GM10847 (cell line): ENCODE data around the gene ARHGDIG.

Source experiments
- POLR2A ChIP-seq: IDR thresholded peaks from 2 replicates; pipeline ENCODE4 v1.6.1; 2011; ENCODE audit not compliant: insufficient read length; ENCODE audit errors: extremely low read depth

Gene ARHGDIG

DNA sequence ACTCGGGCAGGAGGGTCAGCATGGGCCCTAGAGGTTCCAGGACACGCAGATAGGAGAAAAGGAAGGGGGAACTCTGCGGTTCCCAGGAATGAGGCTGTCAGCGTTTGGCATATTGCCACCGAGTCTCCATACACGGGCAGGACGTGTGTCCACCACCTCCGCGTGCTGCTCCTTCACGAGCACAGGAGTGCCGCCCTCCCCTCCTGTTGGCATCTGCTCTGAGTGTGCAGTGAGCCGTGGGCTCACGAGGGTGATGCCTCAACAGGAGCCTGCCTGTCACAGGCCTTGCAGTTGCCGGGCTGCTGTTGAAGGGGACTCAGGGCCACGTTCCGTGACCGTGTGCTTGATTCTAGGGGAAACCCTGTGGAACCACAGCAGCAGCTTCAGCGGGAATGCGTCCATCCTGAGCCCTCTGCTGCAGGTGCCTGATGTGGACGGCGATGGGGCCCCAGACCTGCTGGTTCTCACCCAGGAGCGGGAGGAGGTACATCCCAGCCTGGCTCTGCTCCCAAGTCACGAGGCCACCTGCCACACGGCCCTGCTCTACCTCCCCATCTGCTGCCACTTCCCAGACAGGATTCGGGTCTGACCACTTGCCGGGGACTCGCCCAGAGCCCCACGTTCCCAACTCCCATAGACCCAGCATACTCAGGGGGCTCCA, 19.2 kb upstream of the ARHGDIG start:
- TF ChIP-seq POLR2A = no peak

DNA sequence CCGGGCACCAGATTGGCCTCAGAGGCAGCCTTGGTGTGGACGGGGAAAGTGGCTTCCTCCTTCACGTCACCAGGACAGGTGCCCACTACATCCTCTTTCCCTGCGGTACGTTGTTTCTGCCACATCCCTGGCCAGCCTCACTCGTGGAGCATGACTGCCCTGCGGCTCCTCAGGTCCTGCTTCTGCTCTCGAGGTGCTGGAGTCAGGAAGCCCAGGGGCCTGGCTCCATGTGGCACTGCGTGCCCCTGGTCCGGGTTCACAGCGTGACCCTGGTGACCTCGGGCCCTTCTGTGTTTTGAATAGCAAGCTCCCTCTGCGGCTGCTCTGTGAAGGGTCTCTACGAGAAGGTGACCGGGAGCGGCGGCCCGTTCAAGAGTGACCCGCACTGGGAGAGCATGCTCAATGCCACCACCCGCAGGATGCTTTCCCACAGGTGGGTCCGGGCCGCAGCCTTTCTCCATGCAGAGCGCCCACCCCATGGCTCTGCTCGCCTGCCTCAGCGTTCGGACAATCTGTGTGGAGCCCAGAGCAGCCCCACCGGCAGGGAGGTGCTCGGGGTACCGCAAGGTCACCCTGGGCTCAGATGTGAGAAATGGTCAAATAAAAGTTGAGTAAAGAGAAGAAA, 18.2 kb upstream of the ARHGDIG start:
- TF ChIP-seq POLR2A = no peak

GRCh38 chr16:263182-263774, 17.1 kb upstream of the ARHGDIG start:
- TF ChIP-seq POLR2A = no peak

DNA sequence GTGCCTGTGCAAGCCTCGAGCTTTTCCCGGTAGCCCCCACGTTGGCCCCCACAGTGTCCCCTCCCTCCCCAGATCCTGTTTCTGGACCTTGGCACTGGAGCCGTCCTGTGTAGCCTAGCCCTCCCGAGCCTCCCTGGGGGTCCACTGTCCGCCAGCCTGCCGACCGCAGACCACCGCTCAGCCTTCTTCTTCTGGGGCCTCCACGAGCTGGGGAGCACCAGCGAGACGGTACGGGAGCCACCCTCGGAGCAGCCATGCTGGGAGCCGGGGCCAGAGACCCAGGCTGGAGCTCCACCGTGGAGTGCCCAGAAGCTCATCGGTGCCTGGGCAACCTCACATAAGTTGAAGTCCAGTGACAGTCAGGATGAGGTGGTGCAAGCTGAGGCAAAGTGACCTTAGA, 16.4 kb upstream of the ARHGDIG start:
- no peak for TF ChIP-seq POLR2A

- no peak for TF ChIP-seq POLR2A
Observed at GRCh38 chr16:264440-264951, 15.9 kb upstream of the ARHGDIG start.

DNA sequence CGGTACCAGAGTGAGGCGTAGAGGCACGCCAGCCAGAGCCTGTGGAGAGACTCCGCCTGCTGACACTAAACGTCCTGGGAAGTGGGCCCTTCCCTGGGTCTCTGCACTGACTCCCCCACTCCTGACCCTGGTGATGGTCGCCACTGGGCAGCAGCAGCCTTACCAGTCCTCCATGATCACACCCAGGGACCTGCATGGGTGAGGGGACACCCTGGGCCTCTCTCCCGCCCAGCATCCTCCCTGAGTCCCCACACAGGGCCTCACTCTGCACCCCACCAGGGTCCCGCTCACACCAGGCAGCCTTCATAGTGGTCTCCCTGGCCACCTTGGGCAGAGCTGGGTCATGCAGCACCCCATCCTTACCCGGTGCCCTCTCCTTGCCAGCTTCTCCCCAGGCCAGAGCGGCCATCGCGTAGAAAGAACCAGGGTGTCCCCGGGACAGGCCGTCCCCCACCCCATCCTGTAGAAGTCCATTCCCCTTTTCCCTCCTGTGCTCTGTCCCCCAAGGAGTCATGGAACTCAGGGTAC, 15.3 kb upstream of the ARHGDIG start:
- no peak for TF ChIP-seq POLR2A

DNA sequence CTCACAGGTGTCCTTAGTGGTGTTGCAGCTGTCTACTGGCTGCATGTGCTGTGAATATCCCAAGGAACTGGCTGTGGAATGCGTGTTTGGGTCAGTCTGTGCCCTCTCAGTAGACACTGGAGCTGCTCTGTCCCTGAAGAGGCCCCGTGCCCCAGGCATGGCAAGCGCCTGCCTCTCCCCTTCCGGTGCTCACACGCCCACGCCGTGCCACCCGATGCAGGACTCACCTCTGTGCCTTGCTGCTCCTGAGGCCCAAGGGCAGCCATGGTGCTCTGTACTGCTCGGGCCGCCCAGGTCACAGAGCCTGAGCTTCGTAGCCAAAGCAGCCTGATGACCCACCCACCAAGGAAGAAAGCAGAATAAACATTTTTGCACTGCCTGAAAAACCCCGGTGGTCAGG, 14.7 kb upstream of the ARHGDIG start:
- no peak for TF ChIP-seq POLR2A

DNA sequence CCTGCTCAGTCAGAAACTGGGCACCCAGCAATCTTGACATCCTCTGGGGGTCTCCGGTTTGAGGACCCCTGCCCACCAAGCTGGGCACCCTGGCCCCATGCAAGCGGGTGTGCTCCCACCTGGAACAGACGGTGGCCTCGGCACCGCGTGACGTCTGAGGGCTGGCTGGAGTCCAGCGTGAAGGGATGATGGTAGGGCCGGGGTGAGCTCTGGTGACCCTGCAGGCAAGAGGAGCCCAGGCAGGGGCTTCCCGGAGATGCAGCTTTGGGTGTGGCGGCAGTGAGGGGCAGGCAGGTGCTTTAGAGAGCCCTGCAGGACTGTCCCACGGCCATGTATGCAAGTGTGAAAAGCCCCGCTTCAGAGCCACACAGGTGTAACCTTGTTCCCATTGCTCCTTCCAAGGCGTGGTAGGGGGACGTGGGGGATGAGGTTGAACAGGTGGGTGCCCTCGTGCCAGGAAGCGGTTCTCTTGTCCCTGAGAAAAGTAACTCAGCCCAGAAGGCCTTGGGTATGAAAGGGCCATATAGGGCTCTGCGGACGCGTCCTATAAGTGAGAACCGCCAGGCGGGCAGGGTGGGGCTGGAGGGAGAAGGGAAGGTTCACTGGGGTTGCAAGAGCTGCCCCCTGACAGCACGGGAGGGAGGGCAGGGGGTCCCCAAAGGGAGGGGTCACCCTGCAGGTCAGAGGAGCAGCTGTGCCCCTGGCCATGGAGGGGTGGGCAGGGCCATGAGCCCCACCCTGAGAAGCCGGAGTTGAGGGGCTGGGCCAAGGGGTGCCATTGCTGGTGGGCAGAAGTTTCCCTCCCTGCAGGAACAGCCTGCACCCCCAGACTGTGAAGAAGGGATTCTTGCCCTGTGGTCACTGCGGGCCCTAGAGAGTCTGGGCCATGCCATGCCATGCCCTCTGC, 13.9 kb upstream of the ARHGDIG start:
- TF ChIP-seq POLR2A = no peak

- no peak for TF ChIP-seq POLR2A
Observed at GRCh38 chr16:268141-269053, 12.0 kb upstream of the ARHGDIG start.

DNA sequence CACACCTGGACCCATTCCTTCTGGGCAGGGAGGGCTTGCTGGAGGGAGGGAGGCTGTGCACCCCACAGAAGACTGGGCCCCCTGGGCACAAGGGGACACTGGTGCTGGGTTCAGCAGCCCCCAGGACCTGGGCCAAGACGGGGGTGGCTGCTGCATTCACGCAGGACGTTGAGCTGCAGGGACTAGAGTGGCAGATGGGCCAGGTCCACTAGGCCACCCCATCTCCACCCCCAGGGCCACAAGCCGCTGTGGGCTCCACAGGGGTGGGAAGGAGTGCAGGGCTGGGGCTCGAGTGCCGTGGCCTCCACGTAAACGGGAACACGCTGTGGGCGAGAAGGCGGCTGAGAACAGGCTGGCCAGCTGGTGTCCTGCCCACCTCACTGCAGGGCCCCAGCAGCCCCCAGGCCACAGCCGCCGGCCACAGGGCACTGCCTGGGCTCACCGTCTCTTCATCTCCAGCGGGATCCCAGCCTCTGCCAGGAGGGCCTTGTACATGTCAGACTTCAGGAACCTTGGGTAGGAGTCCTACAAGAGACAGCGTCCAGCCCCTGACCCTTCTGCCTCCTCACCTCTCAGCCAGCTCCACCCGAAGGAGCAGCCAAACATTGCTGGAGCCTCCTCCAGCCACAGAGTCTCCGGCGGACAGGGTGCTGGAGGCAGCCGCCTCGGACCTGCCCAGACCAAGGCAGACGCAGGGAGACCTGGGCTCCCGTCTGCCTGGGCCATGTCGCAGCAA, 11.2 kb upstream of the ARHGDIG start:
- TF ChIP-seq POLR2A = no peak

DNA sequence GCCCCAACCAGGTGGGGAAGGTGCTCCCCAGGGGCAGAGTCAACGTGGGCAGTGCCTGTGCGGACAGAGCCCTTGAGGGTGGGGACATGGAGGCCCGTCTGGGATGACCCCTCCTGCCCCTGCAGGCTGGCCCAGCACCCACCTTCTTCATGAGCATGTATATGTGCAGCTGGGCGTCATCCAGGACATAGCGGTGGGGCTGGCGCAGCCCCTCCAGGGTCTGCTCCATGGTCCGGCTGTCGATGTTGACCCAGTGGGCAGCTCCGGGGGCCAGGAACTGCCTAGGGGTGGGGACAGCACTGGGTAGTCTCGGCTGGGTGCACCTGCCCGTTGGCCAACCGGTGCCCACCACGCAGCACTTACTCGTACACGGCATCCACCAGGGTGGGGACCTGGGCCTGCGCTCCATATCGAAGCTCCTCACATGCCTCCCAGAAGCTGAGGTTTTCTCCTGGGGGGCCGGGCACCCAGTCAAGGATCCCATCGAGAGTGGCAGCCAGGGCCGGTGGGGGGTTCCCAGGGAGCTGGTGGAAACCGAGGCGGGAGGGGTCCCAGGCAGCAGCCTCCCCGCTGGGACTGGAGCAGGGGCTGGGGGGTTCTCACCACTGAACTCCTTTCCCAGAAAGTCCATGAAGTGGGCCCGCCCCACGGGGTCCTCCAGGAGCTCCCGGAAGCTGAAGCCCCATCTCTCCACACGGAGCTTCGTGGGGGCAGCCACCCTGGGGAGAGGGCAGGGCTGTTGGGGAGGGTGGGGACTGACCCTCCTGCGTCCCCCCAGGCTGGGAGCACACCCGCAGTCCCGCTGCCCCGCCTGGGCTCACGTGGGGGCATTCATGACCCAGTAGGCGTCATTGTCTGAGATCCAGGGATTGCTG, 9.8 kb upstream of the ARHGDIG start:
- no peak for TF ChIP-seq POLR2A
